K562 (cell line): ENCODE measurements around the gene LCTL. TPM values are rescaled to one million over a fixed set of nuclear protein-coding genes. Genes with fewer than 3 reads are reported as not detected.

Experiments
- DACH1 ChIP-seq: fragments of 450-650 bp; IDR thresholded peaks from 2 replicates; pipeline ENCODE4 v1.6.1; 2018; ENCODE audit not compliant: partially characterized antibody
- ETV6 ChIP-seq, 3 experiments: fragments of 150-350 bp in 1 of 3; sonication (generic) in 1 of 3; formaldehyde crosslinking in 1 of 3; IDR thresholded peaks; 2 replicates each; pipeline versions ENCODE4 v1.6.1 to v1.8.0; 2014 to 2022; ENCODE audit warnings: borderline replicate concordance in 2 of 3, low read depth in 2 of 3, antibody characterized with exemption in 1 of 3, low read length in 1 of 3, mild to moderate bottlenecking in 1 of 3, missing genetic modification reagents in 1 of 3
- GABPB1 ChIP-seq: sonication (generic); formaldehyde crosslinking; IDR thresholded peaks from 2 replicates; pipeline ENCODE4 v1.8.0; 2022; ENCODE audit warnings: mild to moderate bottlenecking, missing genetic modification reagents
- HDAC6 ChIP-seq: IDR thresholded peaks from 2 replicates; pipeline ENCODE4 v1.6.1; 2012; ENCODE audit warnings: low read depth, mild to moderate bottlenecking, control low read depth, inconsistent platforms, low read length, moderate library complexity
- IRF2 ChIP-seq: sonication (generic); formaldehyde crosslinking; IDR thresholded peaks from 2 replicates; pipeline ENCODE4 v1.8.1; 2022; ENCODE audit warnings: mild to moderate bottlenecking, missing genetic modification reagents
- LARP7 ChIP-seq: fragments of 450-650 bp; IDR thresholded peaks from 2 replicates; pipeline ENCODE4 v1.6.1; 2016
- MAFK ChIP-seq: IDR thresholded peaks from 2 replicates; pipeline ENCODE4 v1.6.1; 2011; ENCODE audit warnings: low read length, improper control_type of control experiment
- PCBP2 ChIP-seq: fragments of 200-400 bp; formaldehyde crosslinking; IDR thresholded peaks from 2 replicates; pipeline ENCODE4 v1.6.1; 2018; ENCODE audit warnings: low read length, low read depth, mild to moderate bottlenecking, moderate library complexity; ENCODE audit not compliant: poor library complexity, severe bottlenecking
- PTBP1 ChIP-seq: fragments of 200-400 bp; formaldehyde crosslinking; IDR thresholded peaks from 2 replicates; pipeline ENCODE4 v1.6.1; 2017; ENCODE audit warnings: low read depth, low read length
- SMAD4 ChIP-seq: fragments of 250-450 bp; sonication (Bioruptor Pico); conservative IDR thresholded peaks from 2 replicates; pipeline ENCODE4 v1.8.0; 2021; ENCODE audit warnings: inconsistent platforms, mild to moderate bottlenecking, moderate library complexity
- SNIP1 ChIP-seq: fragments of 450-650 bp; IDR thresholded peaks from 2 replicates; pipeline ENCODE4 v1.7.1; 2017; ENCODE audit warnings: low read depth, mild to moderate bottlenecking
- ZNF146 ChIP-seq: IDR thresholded peaks from one replicate; pipeline ENCODE4 v1.6.1; 2018; ENCODE audit warnings: missing compliant biosample characterization; ENCODE audit not compliant: unreplicated experiment
- ZNF584 ChIP-seq: fragments of 200-800 bp; sonication (Bioruptor generic); IDR thresholded peaks from 2 replicates; pipeline ENCODE4 v1.6.1; 2016; ENCODE audit warnings: low read depth, mild to moderate bottlenecking, missing genetic modification characterization, missing compliant biosample characterization
- polyA plus RNA-seq, 8 experiments: library from polyadenylated mRNA; depleted of rRNA in 4 of 8; stranded (reverse) in 5 of 8; unstranded in 3 of 8; fragments of >200 nt; fragmentation: Nextera tagmentation in 2 of 8; fragmentation: Illumina TruSeq in 1 of 8; extraction: Ambion mirVana in 2 of 8; extraction: Trizol in 1 of 8; gene quantifications; 2 replicates each; pipeline versions ENCODE4 v1.2.1 to v1.2.3, GENCODE V29; 2011 to 2014; ENCODE audit warnings: inconsistent platforms in 1 of 8, missing spikeins in 1 of 8
- total RNA-seq, 7 experiments: library from RNA; depleted of rRNA in 6 of 7; stranded (reverse); fragments of >200 nt in 6 of 7; fragmentation: Illumina TruSeq in 2 of 7; extraction: Trizol in 2 of 7; gene quantifications; 2 replicates each; pipeline versions ENCODE4 v1.2.1 to v1.2.3, GENCODE V29; 2011 to 2021; ENCODE audit warnings: low replicate concordance in 1 of 7
- TF ChIP-seq, protein P1 (sequence below), 2 experiments: IDR thresholded peaks; 2 replicates each; pipeline ENCODE4 v1.6.1; 2012; ENCODE audit warnings: improper control_type of control experiment in 2 of 2, low read depth in 2 of 2, low read length in 2 of 2, borderline replicate concordance in 1 of 2
- TF ChIP-seq, protein P2 (sequence below): sonication (generic); formaldehyde crosslinking; IDR thresholded peaks from 2 replicates; pipeline ENCODE4 v1.8.0; 2022; ENCODE audit warnings: missing genetic modification reagents, mild to moderate bottlenecking, borderline replicate concordance
- TF ChIP-seq, protein P3 (sequence below): sonication (generic); formaldehyde crosslinking; IDR thresholded peaks from 2 replicates; pipeline ENCODE4 v1.8.1; 2023; ENCODE audit warnings: mild to moderate bottlenecking, missing genetic modification reagents, moderate library complexity
- TF ChIP-seq, protein P4 (sequence below): fragments of 200-400 bp; formaldehyde crosslinking; IDR thresholded peaks from 2 replicates; pipeline ENCODE4 v1.6.1; 2017; ENCODE audit warnings: mild to moderate bottlenecking, low read depth, low read length, moderate library complexity
- TF ChIP-seq, protein P5 (sequence below): sonication (generic); formaldehyde crosslinking; IDR thresholded peaks from 2 replicates; pipeline ENCODE4 v1.8.0; 2023; ENCODE audit warnings: mild to moderate bottlenecking, missing genetic modification reagents

The LCTL gene
- total and polyA plus RNA-seq, 9 of the 15 experiments (the other 6 are each of a cell fraction or from before 2014, with no cell fraction given): 0.08 to 0.31 (median 0.17) TPM; not detected in 6

DNA sequence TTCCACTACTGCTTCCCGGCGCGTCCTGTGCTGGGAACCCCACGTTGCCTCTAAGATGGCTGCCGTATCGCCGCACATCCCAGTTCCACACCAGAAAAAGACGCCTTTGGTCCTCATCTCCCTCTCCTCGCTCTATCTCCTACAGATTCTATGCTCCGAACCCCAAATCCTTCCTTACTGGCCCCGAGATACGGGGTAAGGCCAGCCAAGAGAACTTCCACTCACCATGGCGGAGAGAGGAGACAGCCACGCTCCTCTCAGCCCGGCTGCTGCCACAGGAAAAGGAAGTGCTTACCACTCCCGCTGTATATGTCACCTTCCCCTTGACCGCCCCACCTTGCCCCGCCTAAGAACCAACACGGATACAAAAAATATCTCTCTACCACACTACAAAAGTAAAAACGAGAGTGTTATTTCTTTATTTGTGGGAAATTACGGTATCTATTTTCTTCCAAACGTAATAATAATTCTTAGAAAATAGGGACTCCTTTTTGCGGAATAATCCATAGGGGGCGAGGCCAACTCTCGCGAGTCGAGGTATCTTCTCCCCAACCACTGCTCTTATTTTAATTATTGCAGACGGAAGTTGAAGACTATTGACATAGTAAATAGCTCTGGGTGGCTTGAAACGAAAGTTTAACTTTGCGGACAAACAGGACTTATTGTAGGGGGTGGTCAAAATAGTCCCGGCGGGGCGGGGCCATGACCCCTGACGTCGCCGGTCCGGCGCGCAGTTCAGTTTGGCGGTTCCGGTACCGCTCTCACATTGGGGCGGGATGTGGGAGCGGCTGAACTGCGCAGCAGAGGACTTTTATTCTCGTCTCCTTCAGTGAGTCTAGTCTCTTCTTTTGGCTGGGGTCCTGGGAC, 61.0 kb downstream of the LCTL start, which contains the start of the genes RPL4 and ZWILCH (continued):
- TF ChIP-seq, protein P1, sequence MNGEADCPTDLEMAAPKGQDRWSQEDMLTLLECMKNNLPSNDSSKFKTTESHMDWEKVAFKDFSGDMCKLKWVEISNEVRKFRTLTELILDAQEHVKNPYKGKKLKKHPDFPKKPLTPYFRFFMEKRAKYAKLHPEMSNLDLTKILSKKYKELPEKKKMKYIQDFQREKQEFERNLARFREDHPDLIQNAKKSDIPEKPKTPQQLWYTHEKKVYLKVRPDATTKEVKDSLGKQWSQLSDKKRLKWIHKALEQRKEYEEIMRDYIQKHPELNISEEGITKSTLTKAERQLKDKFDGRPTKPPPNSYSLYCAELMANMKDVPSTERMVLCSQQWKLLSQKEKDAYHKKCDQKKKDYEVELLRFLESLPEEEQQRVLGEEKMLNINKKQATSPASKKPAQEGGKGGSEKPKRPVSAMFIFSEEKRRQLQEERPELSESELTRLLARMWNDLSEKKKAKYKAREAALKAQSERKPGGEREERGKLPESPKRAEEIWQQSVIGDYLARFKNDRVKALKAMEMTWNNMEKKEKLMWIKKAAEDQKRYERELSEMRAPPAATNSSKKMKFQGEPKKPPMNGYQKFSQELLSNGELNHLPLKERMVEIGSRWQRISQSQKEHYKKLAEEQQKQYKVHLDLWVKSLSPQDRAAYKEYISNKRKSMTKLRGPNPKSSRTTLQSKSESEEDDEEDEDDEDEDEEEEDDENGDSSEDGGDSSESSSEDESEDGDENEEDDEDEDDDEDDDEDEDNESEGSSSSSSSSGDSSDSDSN (IDR thresholded peaks at IDR 0.05; ENCODE audit: borderline replicate concordance in 1 of 2, low read depth in 2 of 2, low read length in 2 of 2): no peak
- TF ChIP-seq DACH1 (no peak), GABPB1 (CRISPR knock-in tag) (peak; percentile 94), MAFK (no peak), SNIP1 (no peak), ETV6 (IDR thresholded peaks at IDR 0.05; ENCODE audit: borderline replicate concordance in 1 of 2, low read depth in 2 of 2, low read length in 1 of 2) (no peak), ETV6 (CRISPR knock-in tag; IDR thresholded peaks at IDR 0.05; ENCODE audit: borderline replicate concordance) (no peak), ZNF146 (no peak), HDAC6 (no peak), SMAD4 (0 out of 2 replicates have a peak, but pooled peaks have one; percentile 18), IRF2 (CRISPR knock-in tag) (no peak), ZNF584 (peak; percentile 56; the same call in 1 of the 2 replicates), PCBP2 (no peak), LARP7 (peak; percentile 87), PTBP1 (0 out of 2 replicates have a peak, but pooled peaks have one; percentile 19)
- TF ChIP-seq, protein P2, sequence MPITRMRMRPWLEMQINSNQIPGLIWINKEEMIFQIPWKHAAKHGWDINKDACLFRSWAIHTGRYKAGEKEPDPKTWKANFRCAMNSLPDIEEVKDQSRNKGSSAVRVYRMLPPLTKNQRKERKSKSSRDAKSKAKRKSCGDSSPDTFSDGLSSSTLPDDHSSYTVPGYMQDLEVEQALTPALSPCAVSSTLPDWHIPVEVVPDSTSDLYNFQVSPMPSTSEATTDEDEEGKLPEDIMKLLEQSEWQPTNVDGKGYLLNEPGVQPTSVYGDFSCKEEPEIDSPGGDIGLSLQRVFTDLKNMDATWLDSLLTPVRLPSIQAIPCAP (CRISPR knock-in tag): no peak
- TF ChIP-seq, protein P3, sequence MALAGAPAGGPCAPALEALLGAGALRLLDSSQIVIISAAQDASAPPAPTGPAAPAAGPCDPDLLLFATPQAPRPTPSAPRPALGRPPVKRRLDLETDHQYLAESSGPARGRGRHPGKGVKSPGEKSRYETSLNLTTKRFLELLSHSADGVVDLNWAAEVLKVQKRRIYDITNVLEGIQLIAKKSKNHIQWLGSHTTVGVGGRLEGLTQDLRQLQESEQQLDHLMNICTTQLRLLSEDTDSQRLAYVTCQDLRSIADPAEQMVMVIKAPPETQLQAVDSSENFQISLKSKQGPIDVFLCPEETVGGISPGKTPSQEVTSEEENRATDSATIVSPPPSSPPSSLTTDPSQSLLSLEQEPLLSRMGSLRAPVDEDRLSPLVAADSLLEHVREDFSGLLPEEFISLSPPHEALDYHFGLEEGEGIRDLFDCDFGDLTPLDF (CRISPR knock-in tag): no peak
- TF ChIP-seq, protein P4, sequence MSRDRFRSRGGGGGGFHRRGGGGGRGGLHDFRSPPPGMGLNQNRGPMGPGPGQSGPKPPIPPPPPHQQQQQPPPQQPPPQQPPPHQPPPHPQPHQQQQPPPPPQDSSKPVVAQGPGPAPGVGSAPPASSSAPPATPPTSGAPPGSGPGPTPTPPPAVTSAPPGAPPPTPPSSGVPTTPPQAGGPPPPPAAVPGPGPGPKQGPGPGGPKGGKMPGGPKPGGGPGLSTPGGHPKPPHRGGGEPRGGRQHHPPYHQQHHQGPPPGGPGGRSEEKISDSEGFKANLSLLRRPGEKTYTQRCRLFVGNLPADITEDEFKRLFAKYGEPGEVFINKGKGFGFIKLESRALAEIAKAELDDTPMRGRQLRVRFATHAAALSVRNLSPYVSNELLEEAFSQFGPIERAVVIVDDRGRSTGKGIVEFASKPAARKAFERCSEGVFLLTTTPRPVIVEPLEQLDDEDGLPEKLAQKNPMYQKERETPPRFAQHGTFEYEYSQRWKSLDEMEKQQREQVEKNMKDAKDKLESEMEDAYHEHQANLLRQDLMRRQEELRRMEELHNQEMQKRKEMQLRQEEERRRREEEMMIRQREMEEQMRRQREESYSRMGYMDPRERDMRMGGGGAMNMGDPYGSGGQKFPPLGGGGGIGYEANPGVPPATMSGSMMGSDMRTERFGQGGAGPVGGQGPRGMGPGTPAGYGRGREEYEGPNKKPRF: no peak
- TF ChIP-seq, protein P5, sequence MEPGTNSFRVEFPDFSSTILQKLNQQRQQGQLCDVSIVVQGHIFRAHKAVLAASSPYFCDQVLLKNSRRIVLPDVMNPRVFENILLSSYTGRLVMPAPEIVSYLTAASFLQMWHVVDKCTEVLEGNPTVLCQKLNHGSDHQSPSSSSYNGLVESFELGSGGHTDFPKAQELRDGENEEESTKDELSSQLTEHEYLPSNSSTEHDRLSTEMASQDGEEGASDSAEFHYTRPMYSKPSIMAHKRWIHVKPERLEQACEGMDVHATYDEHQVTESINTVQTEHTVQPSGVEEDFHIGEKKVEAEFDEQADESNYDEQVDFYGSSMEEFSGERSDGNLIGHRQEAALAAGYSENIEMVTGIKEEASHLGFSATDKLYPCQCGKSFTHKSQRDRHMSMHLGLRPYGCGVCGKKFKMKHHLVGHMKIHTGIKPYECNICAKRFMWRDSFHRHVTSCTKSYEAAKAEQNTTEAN (CRISPR knock-in tag): no peak
